BJ (cell line): ENCODE measurements around the gene ARHGAP26. TPM values are rescaled to one million over a fixed set of nuclear protein-coding genes. Genes with fewer than 3 reads are reported as not detected.

Experiments used
- CTCF ChIA-PET: fragments of 350-600 bp; formaldehyde crosslinking; extraction: SDS; loops from one replicate; lab custom pipeline; 2021; ENCODE audit warnings: antibody characterized with exemption, inconsistent platforms; lab: Yijun Ruan, JAX
- POLR2A ChIA-PET: fragments of 300-600 bp; sonication (Branson Sonifier 250); formaldehyde crosslinking; extraction: SDS; loops from one replicate; lab custom pipeline; 2021; ENCODE audit warnings: antibody characterized with exemption; lab: Charles Lee
- DNase-seq: peaks from one replicate; pipeline ENCODE4 v3.0.0-alpha.2; 2011; ENCODE audit warnings: low read depth
- H3K27me3 ChIP-seq: 2 replicates; pipeline ENCODE4 v1.6.0; 2011; ENCODE audit warnings: low read length; ENCODE audit not compliant: control insufficient read depth, insufficient read depth
- H3K36me3 ChIP-seq: 2 replicates; pipeline ENCODE4 v1.5.1; 2011; ENCODE audit warnings: low read length; ENCODE audit not compliant: control insufficient read depth, insufficient read depth
- H3K4me3 ChIP-seq: 2 replicates; pipeline ENCODE4 v1.5.1; 2011; ENCODE audit warnings: low read depth, mild to moderate bottlenecking, control low read depth, low read length
- CTCF ChIP-seq: IDR thresholded peaks from 2 replicates; pipeline ENCODE4 v1.5.1; 2011; ENCODE audit warnings: low read depth, mild to moderate bottlenecking, control low read depth, inconsistent platforms, low read length, moderate library complexity; ENCODE audit not compliant: insufficient read depth
- polyA plus RNA-seq: library from polyadenylated mRNA; depleted of rRNA; stranded (reverse); fragments of >200 nt; gene quantifications from 2 replicates; pipeline ENCODE4 v1.2.3, GENCODE V29; 2011

The ARHGAP26 gene
- polyA plus RNA-seq, 1 experiment = 4.8 TPM

GRCh38 chr5:143017541-143017940, 247.4 kb downstream of the ARHGAP26 start:
- Histone ChIP-seq H3K36me3 (no peaks in the 10 kb centered on the region), H3K27me3 (no peaks in the 10 kb centered on the region), H3K4me3 (no peak overlapping the region)
- TF ChIP-seq CTCF = no peak
- POLR2A ChIA-PET = no interaction called here
- CTCF ChIA-PET = no interaction called here
- DNase-seq = no peak

- no peak for TF ChIP-seq CTCF
- ChIA-PET POLR2A (no interaction called here), CTCF (no interaction called here)
These were observed 247.8 kb downstream of the ARHGAP26 start for GRCh38 chr5:143017992-143018391.

GRCh38 chr5:143019157-143019556, 249.0 kb downstream of the ARHGAP26 start:
- CTCF ChIA-PET = no interaction called here
- no peak for TF ChIP-seq CTCF
- POLR2A ChIA-PET = no interaction called here

More at GRCh38 chr5:143017992-143018391, 247.8 kb downstream of the ARHGAP26 start:
- Histone ChIP-seq H3K4me3 (no peak overlapping the region), H3K36me3 (no peaks in the 10 kb centered on the region), H3K27me3 (no peaks in the 10 kb centered on the region)
- no peak for DNase-seq

GRCh38 chr5:143019614-143020515, 249.7 kb downstream of the ARHGAP26 start:
- POLR2A ChIA-PET = no interaction called here
- Histone ChIP-seq H3K36me3 (no peaks in the 10 kb centered on the region), H3K27me3 (no peaks in the 10 kb centered on the region), H3K4me3 (no peak overlapping the region)
- DNase-seq = no peak
- TF ChIP-seq CTCF = no peak
- CTCF ChIA-PET = interaction anchor here (0.9 to 1.2 kb wide), 2 partner anchors 8 to 17 kb away, joined by 3 to 5 read pairs; no protein-coding TSS in a partner anchor

More at GRCh38 chr5:143019157-143019556, 249.0 kb downstream of the ARHGAP26 start:
- Histone ChIP-seq H3K4me3 (no peak overlapping the region), H3K27me3 (no peaks in the 10 kb centered on the region), H3K36me3 (no peaks in the 10 kb centered on the region)
- DNase-seq = no peak

GRCh38 chr5:143021595-143021994, 251.4 kb downstream of the ARHGAP26 start:
- POLR2A ChIA-PET = no interaction called here
- no peak for DNase-seq
- CTCF ChIA-PET = interaction anchor here (0.9 kb wide), 1 partner anchor 187 kb away, joined by 3 read pairs; no protein-coding TSS in a partner anchor
- no peak overlapping the region for H3K4me3 ChIP-seq
- no peak for TF ChIP-seq CTCF
- no peaks in the 10 kb centered on the region for H3K36me3 ChIP-seq
- no peaks in the 10 kb centered on the region for H3K27me3 ChIP-seq
